Mucosa of descending colon (tissue), 3 donors: ENCODE measurements around the gene EFNA5. TPM values are rescaled to one million over a fixed set of nuclear protein-coding genes. Genes with fewer than 3 reads are reported as not detected.
"Not testable (repeated sequence)": the region's sequence is repeated elsewhere in the genome, so short reads cannot be mapped to it uniquely, and the experiment has no call there.

Experiments
- ATAC-seq: fragments of 200-7000 bp; cut with Tn5 transposase; one replicate; pipeline ENCODE4 v1.9.1; 2020; ENCODE audit warnings: mild to moderate bottlenecking, moderate library complexity
- DNase-seq, 3 donors: peaks; one replicate each; pipeline ENCODE4 v3.0.0-alpha.2; 2020
- H3K36me3 ChIP-seq: fragments of 200-600 bp; one replicate; pipeline ENCODE4 v1.8.0; 2021; ENCODE audit warnings: low read depth, mild to moderate bottlenecking
- H3K4me1 ChIP-seq: fragments of 200-600 bp; one replicate; pipeline ENCODE4 v1.8.0; 2021; ENCODE audit warnings: low read depth, mild to moderate bottlenecking
- H3K4me3 ChIP-seq: fragments of 200-600 bp; one replicate; pipeline ENCODE4 v1.8.0; 2021; ENCODE audit warnings: mild to moderate bottlenecking
- H3K9me3 ChIP-seq: fragments of 200-600 bp; one replicate; pipeline ENCODE4 v1.8.0; 2021; ENCODE audit warnings: mild to moderate bottlenecking
- intact Hi-C, 2 donors: fragments of 100-400 bp; cut with DNase I in 1 of 2; cut with micrococcal nuclease in 1 of 2; formaldehyde crosslinking; loops; one replicate each; pipeline versions ENCODE4 v1.11.0 to v1.11.1; 2022; cut with DNase I, micrococcal nuclease
- total RNA-seq, 3 donors: library from RNA; stranded (reverse); fragmentation: NEBNext Ultra II Directional in 2 of 3; extraction: Animal tissue kit (Norgen Biotek cat#: 25700) in 2 of 3; gene quantifications; one replicate each; pipeline versions ENCODE4 v1.2.1 to v1.2.4, GENCODE V29; 2021 to 2023
- TF ChIP-seq, protein P1 (sequence below): fragments of 200-600 bp; IDR thresholded peaks from one replicate; pipeline ENCODE4 v1.8.0; 2022; ENCODE audit warnings: antibody characterized with exemption, mild to moderate bottlenecking
- donor health status: DM: no; HTN: no; CAD: no; lungs with moderate emphysema.
- donor health status: DM: no; HTN: no; CAD: no.
- donor health status: DM: no; HTN: yes; CAD: no.

The EFNA5 gene
- total RNA-seq, 3 donors from 2014 or later, result 12.7 to 14.4 (median 14.3) TPM

DNA sequence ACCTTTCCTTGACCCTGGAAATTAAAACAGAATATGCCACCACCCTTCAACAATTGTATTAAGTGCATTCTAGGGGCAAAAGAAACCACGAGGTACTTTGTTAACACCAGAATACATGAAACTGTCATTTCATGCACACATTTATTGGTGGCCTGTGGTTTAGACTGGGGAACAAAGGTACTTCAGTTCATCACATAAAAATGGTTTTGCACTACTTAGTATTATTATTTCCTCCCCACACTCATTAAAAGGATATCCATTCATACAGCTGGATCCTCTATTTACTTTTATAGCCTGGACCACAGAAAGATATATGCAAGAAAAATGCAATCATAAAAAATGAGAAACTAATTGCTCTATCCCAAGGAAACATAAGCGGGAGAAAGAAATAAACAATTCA is 230.9 kb downstream of the EFNA5 start:
- ATAC-seq, result no peak
- H3K36me3 ChIP-seq, result no peaks in the 10 kb centered on the region
- H3K4me3 ChIP-seq, result no peak overlapping the region
- peaks cover 6% of the 10 kb centered on the region for H3K9me3 ChIP-seq
- no peak for DNase-seq
- TF ChIP-seq, protein P1, sequence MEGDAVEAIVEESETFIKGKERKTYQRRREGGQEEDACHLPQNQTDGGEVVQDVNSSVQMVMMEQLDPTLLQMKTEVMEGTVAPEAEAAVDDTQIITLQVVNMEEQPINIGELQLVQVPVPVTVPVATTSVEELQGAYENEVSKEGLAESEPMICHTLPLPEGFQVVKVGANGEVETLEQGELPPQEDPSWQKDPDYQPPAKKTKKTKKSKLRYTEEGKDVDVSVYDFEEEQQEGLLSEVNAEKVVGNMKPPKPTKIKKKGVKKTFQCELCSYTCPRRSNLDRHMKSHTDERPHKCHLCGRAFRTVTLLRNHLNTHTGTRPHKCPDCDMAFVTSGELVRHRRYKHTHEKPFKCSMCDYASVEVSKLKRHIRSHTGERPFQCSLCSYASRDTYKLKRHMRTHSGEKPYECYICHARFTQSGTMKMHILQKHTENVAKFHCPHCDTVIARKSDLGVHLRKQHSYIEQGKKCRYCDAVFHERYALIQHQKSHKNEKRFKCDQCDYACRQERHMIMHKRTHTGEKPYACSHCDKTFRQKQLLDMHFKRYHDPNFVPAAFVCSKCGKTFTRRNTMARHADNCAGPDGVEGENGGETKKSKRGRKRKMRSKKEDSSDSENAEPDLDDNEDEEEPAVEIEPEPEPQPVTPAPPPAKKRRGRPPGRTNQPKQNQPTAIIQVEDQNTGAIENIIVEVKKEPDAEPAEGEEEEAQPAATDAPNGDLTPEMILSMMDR, result no peak
- no peaks in the 10 kb centered on the region for H3K4me1 ChIP-seq
- intact Hi-C loops, result no loop called here

DNA sequence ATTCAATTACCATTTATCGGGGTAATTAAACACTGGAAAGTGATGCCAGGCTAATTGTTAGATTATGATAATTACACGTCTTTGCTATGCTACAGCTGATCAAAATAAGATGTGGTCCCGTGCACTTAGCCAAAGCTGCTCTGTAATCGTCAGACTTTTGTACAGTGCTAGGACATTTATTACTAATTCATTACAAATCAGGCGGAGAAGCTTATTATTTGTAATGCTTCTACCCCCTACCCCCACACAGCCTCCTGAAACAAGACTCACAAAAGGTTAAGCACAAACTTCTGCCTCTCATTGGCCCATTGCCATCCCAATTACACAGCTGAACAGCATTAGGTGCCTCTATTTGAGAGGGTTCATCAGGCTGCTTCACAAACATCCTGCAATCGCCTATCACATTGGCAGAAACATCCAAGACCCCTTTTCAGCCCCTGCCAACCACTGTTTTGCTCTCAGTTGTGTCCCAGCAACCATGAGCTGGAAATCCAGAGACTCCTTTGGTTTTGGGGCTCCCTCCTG is 232.7 kb downstream of the EFNA5 start:
- Histone ChIP-seq H3K36me3 (no peaks in the 10 kb centered on the region), H3K9me3 (peaks cover 6% of the 10 kb centered on the region), H3K4me3 (no peak overlapping the region), H3K4me1 (no peaks in the 10 kb centered on the region)
- ATAC-seq (no peak), DNase-seq (no peak)
- intact Hi-C loops, result no loop called here
- TF ChIP-seq, protein P1, result no peak

DNA sequence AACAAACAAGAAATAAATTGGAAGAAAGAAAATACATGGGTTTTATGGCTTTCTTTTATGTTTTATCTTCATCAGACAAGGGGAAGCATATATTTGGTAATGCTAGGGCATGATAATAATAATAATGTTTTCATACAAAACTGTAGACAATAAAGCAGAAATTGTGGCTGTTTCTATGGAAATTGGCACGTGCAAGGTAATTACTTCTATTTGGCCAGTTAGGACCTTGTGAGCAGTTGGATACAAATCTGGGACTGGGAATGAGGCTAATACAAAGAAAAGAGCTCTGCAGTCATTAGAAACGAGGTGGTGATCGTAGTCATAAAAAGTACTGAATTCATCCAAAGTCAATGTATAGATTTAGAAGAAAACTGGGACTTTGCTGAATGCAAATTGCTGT is 233.6 kb downstream of the EFNA5 start:
- peaks cover 6% of the 10 kb centered on the region for H3K9me3 ChIP-seq
- no peak overlapping the region for H3K4me3 ChIP-seq
- H3K36me3 ChIP-seq, result no peaks in the 10 kb centered on the region
- TF ChIP-seq, protein P1, result no peak
- no peaks in the 10 kb centered on the region for H3K4me1 ChIP-seq
- DNase-seq (no peak), ATAC-seq (no peak)
- intact Hi-C loops, result no loop called here

DNA sequence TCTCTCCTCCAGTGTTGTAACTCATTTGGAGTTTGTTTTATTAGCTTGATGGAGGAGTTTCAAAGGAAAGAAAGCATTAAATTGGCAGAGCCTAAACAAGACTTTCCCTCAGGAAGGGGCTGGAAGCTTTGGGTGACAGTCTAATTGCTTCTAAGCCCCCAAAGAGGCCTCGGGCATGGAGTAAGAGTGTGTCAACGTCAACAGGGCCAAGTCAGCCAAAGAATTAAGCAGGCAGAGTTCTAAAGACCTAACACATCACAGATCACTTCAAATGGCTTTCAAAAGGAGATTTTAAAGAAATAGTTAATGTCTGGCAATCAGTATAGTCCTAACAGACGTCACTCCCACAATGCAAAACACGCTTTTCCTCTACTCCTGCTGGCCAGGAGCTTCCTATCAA is 234.5 kb downstream of the EFNA5 start:
- intact Hi-C loops, result no loop called here
- DNase-seq (no peak), ATAC-seq (no peak)
- H3K9me3 ChIP-seq, result peaks cover 6% of the 10 kb centered on the region
- no peaks in the 10 kb centered on the region for H3K36me3 ChIP-seq
- no peak overlapping the region for H3K4me3 ChIP-seq
- no peaks in the 10 kb centered on the region for H3K4me1 ChIP-seq
- TF ChIP-seq, protein P1, result no peak

DNA sequence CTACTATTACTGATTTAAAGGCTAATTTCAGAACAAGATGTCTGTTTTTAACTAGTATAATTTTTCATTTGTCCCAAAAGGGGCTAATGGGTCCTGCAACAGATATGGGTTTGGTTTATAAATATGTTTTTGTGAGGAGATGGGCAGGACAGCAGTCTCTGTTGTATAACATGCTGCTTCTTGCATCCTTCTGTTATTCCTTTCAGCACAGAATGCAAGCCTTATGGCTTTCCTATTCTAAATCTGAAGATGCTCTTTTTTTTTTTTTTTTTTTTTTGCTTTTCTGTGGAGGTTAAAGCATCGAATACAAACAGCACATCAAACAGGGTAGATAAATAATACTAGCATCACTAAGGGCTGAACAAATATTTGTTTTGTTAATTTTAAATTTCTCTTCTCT is 235.7 kb downstream of the EFNA5 start:
- DNase-seq, result no peak

DNA sequence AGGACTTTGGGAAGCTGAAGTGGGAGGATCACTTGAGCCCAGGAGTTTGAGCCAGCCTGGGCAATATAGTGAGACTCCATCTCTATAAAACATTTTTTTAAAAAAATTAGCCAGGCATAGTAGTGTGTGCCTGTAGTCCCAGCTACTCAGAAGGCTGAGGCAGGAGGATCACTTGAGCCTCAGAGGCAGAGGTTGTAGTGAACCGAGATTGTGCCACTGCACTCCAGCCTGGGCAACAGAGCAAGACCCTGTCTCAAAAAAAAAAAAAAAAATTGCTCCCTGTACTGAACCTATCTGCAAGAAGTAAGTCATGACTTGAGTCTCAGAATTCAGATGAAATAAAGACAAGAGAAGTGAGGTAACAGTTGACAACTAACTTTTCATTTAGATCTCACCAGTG is 237.1 kb downstream of the EFNA5 start:
- ATAC-seq, intact Hi-C loops, H3K36me3 ChIP-seq, H3K4me3 ChIP-seq, DNase-seq, H3K4me1 ChIP-seq, H3K9me3 ChIP-seq: not testable (repeated sequence)

More for the DNA sequence above, 235.7 kb downstream of the EFNA5 start:
- Histone ChIP-seq H3K4me3 (no peak overlapping the region), H3K36me3 (no peaks in the 10 kb centered on the region), H3K9me3 (peaks cover 6% of the 10 kb centered on the region), H3K4me1 (no peaks in the 10 kb centered on the region)
- ATAC-seq, result no peak
- intact Hi-C loops, result no loop called here
- TF ChIP-seq, protein P1, result no peak
